ENCODE data around the gene TBC1D3C. TPM values are rescaled to one million over a fixed set of nuclear protein-coding genes. Genes with fewer than 3 reads are reported as not detected.

TBC1D3C gene
- 1.4 TPM for total RNA-seq

GRCh38 chr17:38068534-38068933 lies at the start of gene TBC1D3C:
Gene TBC1D3C, minus strand, starts transcription at chr17:38068634. Its CDS starts 1,568 bp downstream, at chr17:38067066.

Small RNA genes within 50 kb of the gene (small RNA-seq; reads per million reads assigned to genes)
- not detected for gene RF00019

Other genes starting within 250 kb of the TBC1D3C start
- gene TBC1D3K, start 144.2 kb downstream of the TBC1D3C start, total RNA-seq = not detected
- 4.6 TPM for gene TBC1D3L, start 79.6 kb downstream of the TBC1D3C start, total RNA-seq
- gene TBC1D3D, start 64.7 kb downstream of the TBC1D3C start, total RNA-seq = not detected
- gene TBC1D3E, start 59.3 kb upstream of the TBC1D3C start, total RNA-seq = not detected
- gene TBC1D3, start 123.9 kb upstream of the TBC1D3C start, total RNA-seq = not detected
- 20.3 TPM for gene MRPL45, start 228.5 kb upstream of the TBC1D3C start, total RNA-seq

Measured in diencephalon (tissue), 1 donor.